ENCODE data around the gene SYT17. TPM values are rescaled to one million over a fixed set of nuclear protein-coding genes. Genes with fewer than 3 reads are reported as not detected.

Gene SYT17
- polyA plus RNA-seq, 2 donors, result 3.5 to 6.2 TPM

- no peaks in the 10 kb centered on the region for H3K9me3 ChIP-seq (ENCODE audit: control insufficient read depth in 2 of 2, insufficient read depth in 1 of 2, low read depth in 1 of 2, low read length in 1 of 2)
- 70 to 74% methylated on average over 4 of the region's 4 CpGs for WGBS, 2 donors
- peaks cover 0 to 5% of the 10 kb centered on the region in 2 donors for H3K36me3 ChIP-seq (ENCODE audit: control insufficient read depth in 2 of 2, insufficient read depth in 2 of 2, low read length in 1 of 2)
- H3K4me3 ChIP-seq (ENCODE audit: low read depth in 1 of 2, low read length in 2 of 2), result no peak overlapping the region
- H3K4me1 ChIP-seq (ENCODE audit: control insufficient read depth in 2 of 2, insufficient read depth in 2 of 2, low read length in 1 of 2), result no peaks in the 10 kb centered on the region
- H3K27ac ChIP-seq (ENCODE audit: low read depth in 2 of 2, low read length in 1 of 2), result no peak overlapping the region
- H3K27me3 ChIP-seq (ENCODE audit: control insufficient read depth in 1 of 2, insufficient read depth in 2 of 2, low read length in 2 of 2), result no peaks in the 10 kb centered on the region
These were observed 86.6 kb downstream of the SYT17 start for GRCh38 chr16:19254611-19255010.

- no peaks in the 10 kb centered on the region for H3K4me1 ChIP-seq (ENCODE audit: control insufficient read depth in 2 of 2, insufficient read depth in 2 of 2, low read length in 1 of 2)
- no peaks in the 10 kb centered on the region for H3K27me3 ChIP-seq (ENCODE audit: control insufficient read depth in 1 of 2, insufficient read depth in 2 of 2, low read length in 2 of 2)
- no peaks in the 10 kb centered on the region for H3K9me3 ChIP-seq (ENCODE audit: control insufficient read depth in 2 of 2, insufficient read depth in 1 of 2, low read depth in 1 of 2, low read length in 1 of 2)
- H3K36me3 ChIP-seq (ENCODE audit: control insufficient read depth in 2 of 2, insufficient read depth in 2 of 2, low read length in 1 of 2), result peaks cover 0 to 3% of the 10 kb centered on the region in 2 donors
- WGBS, 2 donors, result 85 to 89% methylated on average over 4 of the region's 4 CpGs
- no peak overlapping the region for H3K4me3 ChIP-seq (ENCODE audit: low read depth in 1 of 2, low read length in 2 of 2)
- no peak overlapping the region for H3K27ac ChIP-seq (ENCODE audit: low read depth in 2 of 2, low read length in 1 of 2)
These were observed 96.2 kb downstream of the SYT17 start for GRCh38 chr16:19264123-19264673.

GRCh38 chr16:19265380-19265930 lies 97.4 kb downstream of the SYT17 start:
- Histone ChIP-seq H3K27me3 (ENCODE audit: control insufficient read depth in 1 of 2, insufficient read depth in 2 of 2, low read length in 2 of 2) (no peaks in the 10 kb centered on the region), H3K27ac (ENCODE audit: low read depth in 2 of 2, low read length in 1 of 2) (no peak overlapping the region), H3K9me3 (ENCODE audit: control insufficient read depth in 2 of 2, insufficient read depth in 1 of 2, low read depth in 1 of 2, low read length in 1 of 2) (no peaks in the 10 kb centered on the region), H3K36me3 (ENCODE audit: control insufficient read depth in 2 of 2, insufficient read depth in 2 of 2, low read length in 1 of 2) (peaks cover 0 to 3% of the 10 kb centered on the region in 2 donors), H3K4me3 (ENCODE audit: low read depth in 1 of 2, low read length in 2 of 2) (no peak overlapping the region), H3K4me1 (ENCODE audit: control insufficient read depth in 2 of 2, insufficient read depth in 2 of 2, low read length in 1 of 2) (no peaks in the 10 kb centered on the region)
- 75 to 81% methylated on average over 9 of the region's 9 CpGs for WGBS, 2 donors

- Histone ChIP-seq H3K36me3 (ENCODE audit: control insufficient read depth in 2 of 2, insufficient read depth in 2 of 2, low read length in 1 of 2) (peaks cover 0 to 3% of the 10 kb centered on the region in 2 donors), H3K27ac (ENCODE audit: low read depth in 2 of 2, low read length in 1 of 2) (no peak overlapping the region), H3K4me1 (ENCODE audit: control insufficient read depth in 2 of 2, insufficient read depth in 2 of 2, low read length in 1 of 2) (no peaks in the 10 kb centered on the region), H3K27me3 (ENCODE audit: control insufficient read depth in 1 of 2, insufficient read depth in 2 of 2, low read length in 2 of 2) (no peaks in the 10 kb centered on the region), H3K4me3 (ENCODE audit: low read depth in 1 of 2, low read length in 2 of 2) (no peak overlapping the region), H3K9me3 (ENCODE audit: control insufficient read depth in 2 of 2, insufficient read depth in 1 of 2, low read depth in 1 of 2, low read length in 1 of 2) (no peaks in the 10 kb centered on the region)
- WGBS, 2 donors, result 90 to 97% methylated on average over 11 of the region's 11 CpGs
These were observed 98.7 kb downstream of the SYT17 start for GRCh38 chr16:19266774-19267173.

GRCh38 chr16:19269098-19269497 lies 101.1 kb downstream of the SYT17 start:
- WGBS, 2 donors, result 68 to 84% methylated on average over 2 of the region's 2 CpGs
- H3K4me3 ChIP-seq (ENCODE audit: low read depth in 1 of 2, low read length in 2 of 2), result no peak overlapping the region
- H3K4me1 ChIP-seq (ENCODE audit: control insufficient read depth in 2 of 2, insufficient read depth in 2 of 2, low read length in 1 of 2), result no peaks in the 10 kb centered on the region
- peaks cover 0 to 3% of the 10 kb centered on the region in 2 donors for H3K36me3 ChIP-seq (ENCODE audit: control insufficient read depth in 2 of 2, insufficient read depth in 2 of 2, low read length in 1 of 2)
- no peaks in the 10 kb centered on the region for H3K9me3 ChIP-seq (ENCODE audit: control insufficient read depth in 2 of 2, insufficient read depth in 1 of 2, low read depth in 1 of 2, low read length in 1 of 2)
- H3K27ac ChIP-seq (ENCODE audit: low read depth in 2 of 2, low read length in 1 of 2), result no peak overlapping the region
- no peaks in the 10 kb centered on the region for H3K27me3 ChIP-seq (ENCODE audit: control insufficient read depth in 1 of 2, insufficient read depth in 2 of 2, low read length in 2 of 2)

- no peaks in the 10 kb centered on the region for H3K9me3 ChIP-seq (ENCODE audit: control insufficient read depth in 2 of 2, insufficient read depth in 1 of 2, low read depth in 1 of 2, low read length in 1 of 2)
- H3K27me3 ChIP-seq (ENCODE audit: control insufficient read depth in 1 of 2, insufficient read depth in 2 of 2, low read length in 2 of 2), result no peaks in the 10 kb centered on the region
- no peak overlapping the region for H3K4me3 ChIP-seq (ENCODE audit: low read depth in 1 of 2, low read length in 2 of 2)
- no peak overlapping the region for H3K27ac ChIP-seq (ENCODE audit: low read depth in 2 of 2, low read length in 1 of 2)
- 69 to 74% methylated on average over 1 of the region's 1 CpG for WGBS, 2 donors
- no peaks in the 10 kb centered on the region for H3K36me3 ChIP-seq (ENCODE audit: control insufficient read depth in 2 of 2, insufficient read depth in 2 of 2, low read length in 1 of 2)
- no peaks in the 10 kb centered on the region for H3K4me1 ChIP-seq (ENCODE audit: control insufficient read depth in 2 of 2, insufficient read depth in 2 of 2, low read length in 1 of 2)
These were observed 106.2 kb downstream of the SYT17 start for GRCh38 chr16:19274165-19274797.

- no peaks in the 10 kb centered on the region for H3K27me3 ChIP-seq (ENCODE audit: control insufficient read depth in 1 of 2, insufficient read depth in 2 of 2, low read length in 2 of 2)
- no peaks in the 10 kb centered on the region for H3K36me3 ChIP-seq (ENCODE audit: control insufficient read depth in 2 of 2, insufficient read depth in 2 of 2, low read length in 1 of 2)
- H3K27ac ChIP-seq (ENCODE audit: low read depth in 2 of 2, low read length in 1 of 2), result no peak overlapping the region
- H3K4me3 ChIP-seq (ENCODE audit: low read depth in 1 of 2, low read length in 2 of 2), result no peak overlapping the region
- H3K4me1 ChIP-seq (ENCODE audit: control insufficient read depth in 2 of 2, insufficient read depth in 2 of 2, low read length in 1 of 2), result peaks cover 0 to 2% of the 10 kb centered on the region in 2 donors
- H3K9me3 ChIP-seq (ENCODE audit: control insufficient read depth in 2 of 2, insufficient read depth in 1 of 2, low read depth in 1 of 2, low read length in 1 of 2), result no peaks in the 10 kb centered on the region
- 74 to 76% methylated on average over 2 of the region's 2 CpGs for WGBS, 2 donors
These were observed 110.4 kb downstream of the SYT17 start for GRCh38 chr16:19278403-19278802.

- H3K36me3 ChIP-seq (ENCODE audit: control insufficient read depth in 2 of 2, insufficient read depth in 2 of 2, low read length in 1 of 2), result no peaks in the 10 kb centered on the region
- H3K4me3 ChIP-seq (ENCODE audit: low read depth in 1 of 2, low read length in 2 of 2), result no peak overlapping the region
- H3K27ac ChIP-seq (ENCODE audit: low read depth in 2 of 2, low read length in 1 of 2), result no peak overlapping the region
- no peaks in the 10 kb centered on the region for H3K27me3 ChIP-seq (ENCODE audit: control insufficient read depth in 1 of 2, insufficient read depth in 2 of 2, low read length in 2 of 2)
- H3K9me3 ChIP-seq (ENCODE audit: control insufficient read depth in 2 of 2, insufficient read depth in 1 of 2, low read depth in 1 of 2, low read length in 1 of 2), result no peaks in the 10 kb centered on the region
- peaks cover 0 to 2% of the 10 kb centered on the region in 2 donors for H3K4me1 ChIP-seq (ENCODE audit: control insufficient read depth in 2 of 2, insufficient read depth in 2 of 2, low read length in 1 of 2)
- 89 to 90% methylated on average over 2 of the region's 2 CpGs for WGBS, 2 donors
These were observed 113.2 kb downstream of the SYT17 start for GRCh38 chr16:19281246-19281645.

GRCh38 chr16:19282101-19282500 lies 114.1 kb downstream of the SYT17 start:
- Histone ChIP-seq H3K36me3 (ENCODE audit: control insufficient read depth in 2 of 2, insufficient read depth in 2 of 2, low read length in 1 of 2) (no peaks in the 10 kb centered on the region), H3K4me3 (ENCODE audit: low read depth in 1 of 2, low read length in 2 of 2) (no peak overlapping the region), H3K27me3 (ENCODE audit: control insufficient read depth in 1 of 2, insufficient read depth in 2 of 2, low read length in 2 of 2) (no peaks in the 10 kb centered on the region), H3K9me3 (ENCODE audit: control insufficient read depth in 2 of 2, insufficient read depth in 1 of 2, low read depth in 1 of 2, low read length in 1 of 2) (no peaks in the 10 kb centered on the region), H3K4me1 (ENCODE audit: control insufficient read depth in 2 of 2, insufficient read depth in 2 of 2, low read length in 1 of 2) (peaks cover 0 to 2% of the 10 kb centered on the region in 2 donors), H3K27ac (ENCODE audit: low read depth in 2 of 2, low read length in 1 of 2) (no peak overlapping the region)
- 53 to 55% methylated on average over 3 of the region's 3 CpGs for WGBS, 2 donors

- Histone ChIP-seq H3K27ac (ENCODE audit: low read depth in 2 of 2, low read length in 1 of 2) (no peak overlapping the region), H3K27me3 (ENCODE audit: control insufficient read depth in 1 of 2, insufficient read depth in 2 of 2, low read length in 2 of 2) (no peaks in the 10 kb centered on the region), H3K9me3 (ENCODE audit: control insufficient read depth in 2 of 2, insufficient read depth in 1 of 2, low read depth in 1 of 2, low read length in 1 of 2) (no peaks in the 10 kb centered on the region), H3K4me1 (ENCODE audit: control insufficient read depth in 2 of 2, insufficient read depth in 2 of 2, low read length in 1 of 2) (peaks cover 0 to 2% of the 10 kb centered on the region in 2 donors), H3K4me3 (ENCODE audit: low read depth in 1 of 2, low read length in 2 of 2) (no peak overlapping the region), H3K36me3 (ENCODE audit: control insufficient read depth in 2 of 2, insufficient read depth in 2 of 2, low read length in 1 of 2) (no peaks in the 10 kb centered on the region)
- WGBS, 2 donors, result 67 to 96% methylated on average over 2 of the region's 2 CpGs
These were observed 115.6 kb downstream of the SYT17 start for GRCh38 chr16:19283637-19284036.
